CD14-positive monocyte (primary cell): ENCODE measurements around the gene ADAMTS8. TPM values are rescaled to one million over a fixed set of nuclear protein-coding genes. Genes with fewer than 3 reads are reported as not detected.
A peak's percentile ranks its signal among the peaks of the same experiment; 100 is the strongest.

Experiments used
- DNase-seq, 3 donors: peaks; one replicate each; pipeline ENCODE4 v3.0.0-alpha.2; 2011 to 2022
- H2AFZ ChIP-seq: 2 replicates; pipeline ENCODE4 v1.6.0; 2012; ENCODE audit warnings: mild to moderate bottlenecking, low read depth, low read length, inconsistent platforms; ENCODE audit not compliant: insufficient read depth, poor library complexity, severe bottlenecking
- H3K27ac ChIP-seq, 2 donors: 1 replicate in 1 of 2; 2 replicates in 1 of 2; pipeline ENCODE4 v1.5.1; 2012 to 2013; ENCODE audit warnings: low read length in 2 of 2, control low read depth in 1 of 2, inconsistent platforms in 1 of 2, low read depth in 1 of 2, mild to moderate bottlenecking in 1 of 2
- H3K27me3 ChIP-seq, 2 donors: one replicate each; pipeline versions ENCODE4 v1.6.0 to v1.6.1; 2011 to 2013; ENCODE audit warnings: low read length in 2 of 2; ENCODE audit not compliant: control insufficient read depth in 2 of 2, insufficient read depth in 2 of 2
- H3K36me3 ChIP-seq, 2 donors: replicated peaks in 1 of 2; 1 replicate in 1 of 2; 2 replicates in 1 of 2; pipeline versions ENCODE4 v1.5.1 to v1.6.1; 2012 to 2013; ENCODE audit warnings: low read length in 2 of 2, control low read depth in 1 of 2, inconsistent platforms in 1 of 2, mild to moderate bottlenecking in 1 of 2; ENCODE audit not compliant: insufficient read depth in 2 of 2, control insufficient read depth in 1 of 2
- H3K4me1 ChIP-seq, 2 donors: 1 replicate in 1 of 2; 2 replicates in 1 of 2; pipeline versions ENCODE4 v1.5.1 to v1.6.1; 2012 to 2013; ENCODE audit warnings: low read length in 2 of 2, control low read depth in 1 of 2, inconsistent platforms in 1 of 2, mild to moderate bottlenecking in 1 of 2, moderate library complexity in 1 of 2; ENCODE audit not compliant: insufficient read depth in 2 of 2, control insufficient read depth in 1 of 2
- H3K4me2 ChIP-seq: replicated peaks from 2 replicates; pipeline ENCODE3; 2012; ENCODE audit warnings: low read length, moderate library complexity, mild to moderate bottlenecking; ENCODE audit not compliant: poor library complexity, severe bottlenecking; ENCODE audit errors: extremely low read depth
- H3K4me3 ChIP-seq, 3 experiments: fragments of 200-600 bp in 1 of 3; sonication (generic) in 1 of 3; replicated peaks in 1 of 3; 1 replicate in 2 of 3; 2 replicates in 1 of 3; pipeline ENCODE4 v1.5.1; 2011 to 2013; ENCODE audit warnings: low read length in 3 of 3, mild to moderate bottlenecking in 3 of 3, control low read depth in 2 of 3, low read depth in 2 of 3, inconsistent platforms in 1 of 3, moderate library complexity in 1 of 3
- H3K79me2 ChIP-seq: 2 replicates; pipeline ENCODE4 v1.6.0; 2012; ENCODE audit warnings: mild to moderate bottlenecking, control low read depth, inconsistent platforms, low read length, moderate library complexity; ENCODE audit not compliant: insufficient read depth
- H3K9ac ChIP-seq: 2 replicates; pipeline ENCODE4 v1.6.0; 2017; ENCODE audit warnings: low read length, mild to moderate bottlenecking; ENCODE audit not compliant: insufficient read depth, poor library complexity, severe bottlenecking
- H3K9me3 ChIP-seq, 2 donors: replicated peaks in 1 of 2; 1 replicate in 1 of 2; 2 replicates in 1 of 2; pipeline versions ENCODE4 v1.5.1 to v1.6.1; 2012 to 2013; ENCODE audit warnings: low read length in 2 of 2, control low read depth in 1 of 2; ENCODE audit not compliant: control insufficient read depth in 1 of 2, insufficient read depth in 1 of 2
- H4K20me1 ChIP-seq: 2 replicates; pipeline ENCODE4 v1.6.0; 2012; ENCODE audit warnings: mild to moderate bottlenecking, low read length, control low read depth, moderate library complexity; ENCODE audit not compliant: insufficient read depth
- H3K27ac Mint-ChIP-seq, 7 donors: one replicate each; pipeline ENCODE4 v1.8.0; 2020; ENCODE audit warnings: mild to moderate bottlenecking in 7 of 7, mixed read lengths in 7 of 7, moderate library complexity in 6 of 7, inconsistent platforms in 2 of 7
- H3K27me3 Mint-ChIP-seq, 3 donors: one replicate each; pipeline ENCODE4 v1.8.0; 2021 to 2022; ENCODE audit warnings: low read depth in 3 of 3, mild to moderate bottlenecking in 3 of 3, mixed read lengths in 3 of 3, moderate library complexity in 3 of 3, inconsistent platforms in 1 of 3
- H3K36me3 Mint-ChIP-seq, 2 donors: one replicate each; pipeline ENCODE4 v1.8.0; 2020; ENCODE audit warnings: mixed read lengths in 2 of 2, inconsistent platforms in 1 of 2, mild to moderate bottlenecking in 1 of 2
- H3K4me1 Mint-ChIP-seq: one replicate; pipeline ENCODE4 v1.8.0; 2020; ENCODE audit warnings: mild to moderate bottlenecking, mixed read lengths
- H3K4me3 Mint-ChIP-seq, 2 donors: one replicate each; pipeline ENCODE4 v1.8.0; 2020; ENCODE audit warnings: mild to moderate bottlenecking in 2 of 2, mixed read lengths in 2 of 2, moderate library complexity in 1 of 2
- H3K9me3 Mint-ChIP-seq, 7 donors: one replicate each; pipeline ENCODE4 v1.8.0; 2020 to 2022; ENCODE audit warnings: mixed read lengths in 7 of 7, mild to moderate bottlenecking in 6 of 7, moderate library complexity in 6 of 7, inconsistent platforms in 2 of 7
- CTCF ChIP-seq: fragments of 200-600 bp; IDR thresholded peaks from one replicate; pipeline ENCODE4 v1.8.0; 2022; ENCODE audit warnings: antibody characterized with exemption, mild to moderate bottlenecking
- WGBS: methylation state at CpG from one replicate; pipeline ENCODE4 v1.1.5; 2013; ENCODE audit warnings: missing lambda C conversion rate; ENCODE audit not compliant: insufficient coverage; 5-methylcytosine and 5-hydroxymethylcytosine counted together
- intact Hi-C, 2 donors: fragments of 100-400 bp; cut with micrococcal nuclease; formaldehyde crosslinking; loops; one replicate each; pipeline versions ENCODE4 v1.15.0 to v1.15.1; 2023
- polyA plus RNA-seq, 3 donors: library from polyadenylated mRNA; depleted of rRNA in 1 of 3; unstranded in 2 of 3; stranded (reverse) in 1 of 3; fragments of 300-500 nt in 2 of 3; fragments of >200 nt in 1 of 3; fragmentation: Illumina TruSeq in 2 of 3; gene quantifications; 1 replicate in 2 of 3; 2 replicates in 1 of 3; pipeline ENCODE4 v1.2.3, GENCODE V29; 2012 to 2021

The ADAMTS8 gene
- polyA plus RNA-seq, 3 donors, result not detected

- peak overlapping the region in 1 of 2 donors; percentile 75 for H3K4me3 Mint-ChIP-seq
- peaks cover 0 to 2% of the 10 kb centered on the region in 2 donors for H3K36me3 Mint-ChIP-seq
- no peak overlapping the region for H2AFZ ChIP-seq
- no peak overlapping the region for H3K4me3 ChIP-seq
- H3K79me2 ChIP-seq, result no peaks in the 10 kb centered on the region
- no peak overlapping the region for H3K27ac Mint-ChIP-seq
- peaks cover 0 to 15% (median 0%) of the 10 kb centered on the region in 7 donors for H3K9me3 Mint-ChIP-seq
- intact Hi-C loops, result no loop called here
- H3K4me2 ChIP-seq, result no peak overlapping the region
- H4K20me1 ChIP-seq, result no peaks in the 10 kb centered on the region
- no peaks in the 10 kb centered on the region for H3K36me3 ChIP-seq
- peaks cover 35 to 56% of the 10 kb centered on the region in 2 donors for H3K27me3 ChIP-seq
- TF ChIP-seq CTCF, result no peak
- H3K27me3 Mint-ChIP-seq, result peaks cover 54 to 78% (median 57%) of the 10 kb centered on the region in 3 donors
- peaks cover 7% of the 10 kb centered on the region for H3K4me1 Mint-ChIP-seq
- H3K27ac ChIP-seq, result no peak overlapping the region
- H3K4me1 ChIP-seq, result no peaks in the 10 kb centered on the region
- H3K9ac ChIP-seq, result no peak overlapping the region
- peaks cover 0 to 9% of the 10 kb centered on the region in 2 donors for H3K9me3 ChIP-seq
- WGBS, result 4% methylated on average over 64 of the region's 64 CpGs
- no peak for DNase-seq
Observed at GRCh38 chr11:130449310-130449990, 21.0 kb upstream of the ADAMTS8 start.

DNA sequence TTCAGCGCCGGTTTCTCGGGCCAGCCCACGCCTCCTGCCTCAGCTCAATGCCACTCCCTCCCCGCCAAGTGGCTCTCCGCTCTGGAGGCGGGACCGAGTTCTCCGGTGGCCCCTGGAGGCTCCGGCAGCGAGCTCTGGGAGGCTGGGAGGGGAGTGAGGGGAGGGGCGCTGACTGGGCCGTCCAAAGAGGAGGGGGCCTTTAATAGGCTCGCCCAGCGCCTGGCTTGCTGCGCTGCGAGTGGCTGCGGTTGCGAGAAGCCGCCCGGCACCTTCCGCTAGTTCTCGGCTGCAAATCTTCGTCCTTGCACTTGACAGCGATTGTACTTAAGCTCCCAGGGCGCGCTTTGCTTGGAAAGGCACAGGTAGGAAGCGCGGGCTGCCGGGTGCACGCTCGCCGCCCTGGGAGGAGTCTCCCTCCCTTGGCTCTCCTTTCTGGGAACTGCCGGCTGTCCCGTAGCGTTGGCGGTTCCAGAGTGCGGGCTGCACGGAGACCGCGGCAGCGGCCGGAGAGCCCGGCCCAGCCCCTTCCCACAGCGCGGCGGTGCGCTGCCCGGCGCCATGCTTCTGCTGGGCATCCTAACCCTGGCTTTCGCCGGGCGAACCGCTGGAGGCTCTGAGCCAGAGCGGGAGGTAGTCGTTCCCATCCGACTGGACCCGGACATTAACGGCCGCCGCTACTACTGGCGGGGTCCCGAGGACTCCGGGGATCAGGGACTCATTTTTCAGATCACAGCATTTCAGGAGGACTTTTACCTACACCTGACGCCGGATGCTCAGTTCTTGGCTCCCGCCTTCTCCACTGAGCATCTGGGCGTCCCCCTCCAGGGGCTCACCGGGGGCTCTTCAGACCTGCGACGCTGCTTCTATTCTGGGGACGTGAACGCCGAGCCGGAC, 20.3 kb upstream of the ADAMTS8 start, which contains the start of gene ADAMTS15:
TSS of gene ADAMTS15 (plus strand) at position 230 of the 894 bp plus-strand sequence. CDS start at position 559, 329 bp downstream.
- H3K4me3 Mint-ChIP-seq, result peak within 1 kb of the TSS in 1 of 2 donors; percentile 91
- TF ChIP-seq CTCF, result no peak
- peaks cover 0 to 2% of the 10 kb centered on the region in 2 donors for H3K36me3 Mint-ChIP-seq
- H3K4me1 Mint-ChIP-seq, result peaks cover 7% of the 10 kb centered on the region
- Histone ChIP-seq H3K79me2 (no peaks in the 10 kb centered on the region), H4K20me1 (no peaks in the 10 kb centered on the region), H2AFZ (no peak within 1 kb of the TSS), H3K27me3 (peaks cover 35 to 56% of the 10 kb centered on the region in 2 donors), H3K4me1 (no peaks in the 10 kb centered on the region), H3K9ac (no peak within 1 kb of the TSS), H3K9me3 (peaks cover 0 to 9% of the 10 kb centered on the region in 2 donors), H3K36me3 (no peaks in the 10 kb centered on the region), H3K4me3 (peak within 1 kb of the TSS in 1 of 3 experiments; percentile 42), H3K27ac (no peak within 1 kb of the TSS), H3K4me2 (peak within 1 kb of the TSS; percentile 55)
- under 1% methylated on average over 64 of the region's 75 CpGs for WGBS
- H3K27me3 Mint-ChIP-seq, result peaks cover 53 to 76% (median 54%) of the 10 kb centered on the region in 3 donors
- intact Hi-C loops, result no loop called here
- DNase-seq, result no peak
- H3K9me3 Mint-ChIP-seq, result peaks cover 0 to 15% (median 0%) of the 10 kb centered on the region in 7 donors
- H3K27ac Mint-ChIP-seq, result no peak within 1 kb of the TSS
